ENCODE measurements around the gene CENPC.

GRCh38 chr4:67521506-67521905 lies 23.8 kb downstream of the CENPC start:
- TF ChIP-seq CTCF (IDR thresholded peaks at IDR 0.05; ENCODE audit: poor library complexity, severe bottlenecking) (no peak), POLR2AphosphoS5 (IDR thresholded peaks at IDR 0.05) (no peak), EZH2 (IDR thresholded peaks at IDR 0.05; ENCODE audit: borderline replicate concordance, insufficient read depth, low read length, poor library complexity, severe bottlenecking) (no peak), EP300 (conservative IDR thresholded peaks at IDR 0.05; ENCODE audit: poor library complexity, severe bottlenecking) (no peak), REST (IDR thresholded peaks at IDR 0.05; ENCODE audit: borderline replicate concordance) (no peak), RAD21 (conservative IDR thresholded peaks at IDR 0.05) (no peak), TAF1 (IDR thresholded peaks at IDR 0.05; ENCODE audit: low read depth) (no peak)
